Measurements from ENCODE around the gene TMEM242.

The TMEM242 gene

GRCh38 chr6:157271911-157272310 is 51.4 kb downstream of the TMEM242 start:
- FAIRE-seq, result no peak

GRCh38 chr6:157271441-157271840 is 51.9 kb downstream of the TMEM242 start:
- DNase-seq (ENCODE audit: low spot score) (no peak), FAIRE-seq (no peak)

More at GRCh38 chr6:157271911-157272310, 51.4 kb downstream of the TMEM242 start:
- no peak for DNase-seq (ENCODE audit: low spot score)

GRCh38 chr6:157270916-157271315 is 52.4 kb downstream of the TMEM242 start:
- no peak for DNase-seq (ENCODE audit: low spot score)
- no peak for FAIRE-seq

GRCh38 chr6:157270308-157270707 is 53.0 kb downstream of the TMEM242 start:
- DNase-seq (ENCODE audit: low spot score) (no peak), FAIRE-seq (peak; percentile 97)

GRCh38 chr6:157269261-157269794 is 54.0 kb downstream of the TMEM242 start:
- no peak for DNase-seq (ENCODE audit: low spot score)
- FAIRE-seq, result no peak

GRCh38 chr6:157268835-157269234 is 54.5 kb downstream of the TMEM242 start:
- no peak for FAIRE-seq
- no peak for DNase-seq (ENCODE audit: low spot score)

- peak; percentile 23 for FAIRE-seq
- DNase-seq (ENCODE audit: low spot score), result no peak
These were observed 54.9 kb downstream of the TMEM242 start for GRCh38 chr6:157268396-157268795.

GRCh38 chr6:157267654-157268053 is 55.7 kb downstream of the TMEM242 start:
- no peak for DNase-seq (ENCODE audit: low spot score)

GRCh38 chr6:157267109-157267611 is 56.2 kb downstream of the TMEM242 start:
- DNase-seq (ENCODE audit: low spot score) (no peak), FAIRE-seq (no peak)

More at GRCh38 chr6:157267654-157268053, 55.7 kb downstream of the TMEM242 start:
- FAIRE-seq, result no peak

- FAIRE-seq, result peak; percentile 98
- DNase-seq (ENCODE audit: low spot score), result no peak
These were observed 56.8 kb downstream of the TMEM242 start for GRCh38 chr6:157266274-157267101.

- DNase-seq (ENCODE audit: low spot score) (no peak), FAIRE-seq (no peak)
These were observed 57.7 kb downstream of the TMEM242 start for GRCh38 chr6:157265635-157266034.

- DNase-seq (ENCODE audit: low spot score) (no peak), FAIRE-seq (no peak)
These were observed 58.1 kb downstream of the TMEM242 start for GRCh38 chr6:157265186-157265585.

- DNase-seq (ENCODE audit: low spot score) (no peak), FAIRE-seq (no peak)
These were observed 58.6 kb downstream of the TMEM242 start for GRCh38 chr6:157264701-157265100.

GRCh38 chr6:157263881-157264397 is 59.4 kb downstream of the TMEM242 start:
- no peak for FAIRE-seq

GRCh38 chr6:157263146-157263545 is 60.2 kb downstream of the TMEM242 start:
- FAIRE-seq (no peak), DNase-seq (ENCODE audit: low spot score) (no peak)

More at GRCh38 chr6:157263881-157264397, 59.4 kb downstream of the TMEM242 start:
- DNase-seq (ENCODE audit: low spot score), result no peak

GRCh38 chr6:157261606-157262005 is 61.7 kb downstream of the TMEM242 start:
- FAIRE-seq (no peak), DNase-seq (ENCODE audit: low spot score) (no peak)

- DNase-seq (ENCODE audit: low spot score), result no peak
These were observed 62.4 kb downstream of the TMEM242 start for GRCh38 chr6:157260735-157261410.

GRCh38 chr6:157259443-157259842 is 63.9 kb downstream of the TMEM242 start:
- DNase-seq (ENCODE audit: low spot score), result no peak
- no peak for FAIRE-seq

More at GRCh38 chr6:157260735-157261410, 62.4 kb downstream of the TMEM242 start:
- no peak for FAIRE-seq

GRCh38 chr6:157258878-157259277 is 64.4 kb downstream of the TMEM242 start:
- DNase-seq (ENCODE audit: low spot score) (no peak), FAIRE-seq (no peak)

- no peak for FAIRE-seq
- DNase-seq (ENCODE audit: low spot score), result no peak
These were observed 68.2 kb downstream of the TMEM242 start for GRCh38 chr6:157255079-157255478.

GRCh38 chr6:157254538-157254937 is 68.8 kb downstream of the TMEM242 start:
- no peak for FAIRE-seq
- no peak for DNase-seq (ENCODE audit: low spot score)

- DNase-seq (ENCODE audit: low spot score), result no peak
- FAIRE-seq, result no peak
These were observed 69.6 kb downstream of the TMEM242 start for GRCh38 chr6:157253699-157254098.

Data from urothelium cell line (cell line).